GM18858 (cell line): Measurements from ENCODE around the gene TAL2.
A peak's percentile ranks its signal among the peaks of the same experiment; 100 is the strongest.

Source experiments
- ATAC-seq: cut with Tn5 transposase; IDR thresholded peaks from one replicate; pipeline ENCODE4 v1.9.1; 2021; ENCODE audit not compliant: unreplicated experiment

Gene TAL2

GRCh38 chr9:105673850-105674387, 11.7 kb downstream of the TAL2 start:
- ATAC-seq: no peak

GRCh38 chr9:105676351-105676923, 14.2 kb downstream of the TAL2 start:
- no peak for ATAC-seq

GRCh38 chr9:105678163-105678562, 15.9 kb downstream of the TAL2 start:
- ATAC-seq: no peak

- no peak for ATAC-seq
Measured at GRCh38 chr9:105678781-105679180, 16.5 kb downstream of the TAL2 start.

GRCh38 chr9:105679257-105680022, 17.2 kb downstream of the TAL2 start:
- no peak for ATAC-seq

GRCh38 chr9:105681313-105681712, 19.1 kb downstream of the TAL2 start:
- ATAC-seq: no peak

GRCh38 chr9:105681724-105682123, 19.5 kb downstream of the TAL2 start:
- ATAC-seq: no peak

GRCh38 chr9:105683688-105684275, 21.5 kb downstream of the TAL2 start:
- no peak for ATAC-seq

- no peak for ATAC-seq
Measured at GRCh38 chr9:105686936-105687335, 24.7 kb downstream of the TAL2 start.

GRCh38 chr9:105690742-105691141, 28.5 kb downstream of the TAL2 start:
- no peak for ATAC-seq

GRCh38 chr9:105693435-105694189, 31.4 kb downstream of the TAL2 start:
- peak; percentile 28 for ATAC-seq

GRCh38 chr9:105694190-105694847, 32.1 kb downstream of the TAL2 start, which contains the start of gene TMEM38B:
TSS of gene TMEM38B (plus strand) at chr9:105694541. CDS start at chr9:105694661, 120 bp downstream.
- peak; percentile 44 for ATAC-seq

GRCh38 chr9:105694848-105695581, 32.8 kb downstream of the TAL2 start:
- peak; percentile 51 for ATAC-seq

- ATAC-seq: no peak
Measured at GRCh38 chr9:105696219-105696793, 34.0 kb downstream of the TAL2 start.

- ATAC-seq: no peak
Measured at GRCh38 chr9:105697871-105698270, 35.6 kb downstream of the TAL2 start.

- no peak for ATAC-seq
Measured at GRCh38 chr9:105698348-105698870, 36.2 kb downstream of the TAL2 start.

GRCh38 chr9:105700668-105701067, 38.4 kb downstream of the TAL2 start:
- no peak for ATAC-seq

GRCh38 chr9:105701145-105701544, 38.9 kb downstream of the TAL2 start:
- no peak for ATAC-seq

GRCh38 chr9:105702207-105702606, 40.0 kb downstream of the TAL2 start:
- ATAC-seq: no peak
